ENCODE measurements around the gene DIP2C.

DIP2C gene

DNA sequence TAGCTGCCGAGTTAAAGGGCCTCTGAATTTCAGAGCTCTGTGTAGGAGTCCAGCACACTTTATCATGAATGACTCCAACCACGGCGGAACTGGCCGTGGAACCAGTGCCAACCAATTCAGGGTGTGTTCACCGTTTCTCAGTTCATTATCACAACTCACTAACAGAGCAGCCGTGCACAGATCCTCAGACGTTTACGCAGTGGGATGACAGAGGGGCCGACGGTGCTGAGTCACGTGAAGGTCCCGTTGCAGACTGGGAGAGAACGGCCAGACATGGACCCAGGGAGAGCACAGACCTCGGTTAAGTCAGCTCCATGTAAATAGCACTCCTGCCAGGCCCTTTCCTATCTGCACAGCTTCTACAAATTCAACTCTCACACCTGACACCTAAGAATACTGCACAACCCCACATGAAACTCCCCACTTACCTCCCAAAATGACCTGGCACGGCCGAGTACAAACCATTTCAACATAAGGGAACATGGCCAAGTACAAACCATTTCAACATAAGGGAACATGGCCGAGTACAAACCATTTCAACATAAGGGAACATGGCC, 95.5 kb downstream of the DIP2C start:
- H3K4me3 ChIP-seq (ENCODE audit: low read depth, low read length): no peak overlapping the region
- TF ChIP-seq, protein P1, sequence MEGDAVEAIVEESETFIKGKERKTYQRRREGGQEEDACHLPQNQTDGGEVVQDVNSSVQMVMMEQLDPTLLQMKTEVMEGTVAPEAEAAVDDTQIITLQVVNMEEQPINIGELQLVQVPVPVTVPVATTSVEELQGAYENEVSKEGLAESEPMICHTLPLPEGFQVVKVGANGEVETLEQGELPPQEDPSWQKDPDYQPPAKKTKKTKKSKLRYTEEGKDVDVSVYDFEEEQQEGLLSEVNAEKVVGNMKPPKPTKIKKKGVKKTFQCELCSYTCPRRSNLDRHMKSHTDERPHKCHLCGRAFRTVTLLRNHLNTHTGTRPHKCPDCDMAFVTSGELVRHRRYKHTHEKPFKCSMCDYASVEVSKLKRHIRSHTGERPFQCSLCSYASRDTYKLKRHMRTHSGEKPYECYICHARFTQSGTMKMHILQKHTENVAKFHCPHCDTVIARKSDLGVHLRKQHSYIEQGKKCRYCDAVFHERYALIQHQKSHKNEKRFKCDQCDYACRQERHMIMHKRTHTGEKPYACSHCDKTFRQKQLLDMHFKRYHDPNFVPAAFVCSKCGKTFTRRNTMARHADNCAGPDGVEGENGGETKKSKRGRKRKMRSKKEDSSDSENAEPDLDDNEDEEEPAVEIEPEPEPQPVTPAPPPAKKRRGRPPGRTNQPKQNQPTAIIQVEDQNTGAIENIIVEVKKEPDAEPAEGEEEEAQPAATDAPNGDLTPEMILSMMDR (IDR thresholded peaks at IDR 0.05; ENCODE audit: control insufficient read depth, extremely low read depth, insufficient read depth): no peak
- DNase-seq (ENCODE audit: low read depth): no peak

DNA sequence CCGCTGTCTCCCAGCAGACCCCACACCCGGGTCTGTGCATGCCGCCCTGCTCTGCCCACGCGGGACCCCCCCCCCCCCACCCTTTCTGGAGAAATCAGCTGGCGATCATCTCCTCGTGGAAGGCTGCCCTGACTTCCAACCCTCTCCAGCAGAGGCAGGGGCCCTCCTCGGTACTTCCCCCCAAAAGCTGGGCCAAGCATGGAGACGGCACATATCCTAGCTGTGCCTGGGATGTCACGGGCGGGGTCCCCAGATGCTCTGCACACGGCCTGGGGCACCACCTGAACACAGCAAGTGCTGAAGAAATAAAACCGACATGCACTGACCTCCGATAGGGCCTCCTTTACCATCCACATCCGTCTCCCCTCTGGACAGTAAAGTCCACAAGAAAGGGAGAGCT, 96.0 kb downstream of the DIP2C start:
- no peak overlapping the region for H3K4me3 ChIP-seq (ENCODE audit: low read depth, low read length)
- DNase-seq (ENCODE audit: low read depth): no peak
- TF ChIP-seq, protein P1 (IDR thresholded peaks at IDR 0.05; ENCODE audit: control insufficient read depth, extremely low read depth, insufficient read depth): no peak

DNA sequence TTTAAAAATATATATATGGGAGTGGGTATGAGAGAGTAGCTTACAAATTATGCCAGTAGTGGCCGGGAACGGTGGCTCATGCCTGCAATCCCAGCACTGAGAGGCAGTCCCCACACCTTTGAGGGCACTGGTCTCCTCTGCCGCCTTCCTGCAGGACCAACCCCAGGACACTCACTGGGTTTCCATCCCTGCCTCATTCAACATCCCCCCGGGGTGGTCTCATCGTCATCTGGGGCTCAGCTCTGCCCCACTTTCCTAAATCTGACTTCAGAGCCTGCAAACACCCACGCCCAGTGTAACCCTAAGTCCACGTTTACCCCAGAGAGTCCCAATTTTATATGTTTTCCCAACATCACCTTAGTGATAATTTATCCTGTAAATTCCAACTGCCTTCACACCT, 96.5 kb downstream of the DIP2C start:
- H3K4me3 ChIP-seq (ENCODE audit: low read depth, low read length): no peak overlapping the region
- TF ChIP-seq, protein P1 (IDR thresholded peaks at IDR 0.05; ENCODE audit: control insufficient read depth, extremely low read depth, insufficient read depth): no peak
- no peak for DNase-seq (ENCODE audit: low read depth)

DNA sequence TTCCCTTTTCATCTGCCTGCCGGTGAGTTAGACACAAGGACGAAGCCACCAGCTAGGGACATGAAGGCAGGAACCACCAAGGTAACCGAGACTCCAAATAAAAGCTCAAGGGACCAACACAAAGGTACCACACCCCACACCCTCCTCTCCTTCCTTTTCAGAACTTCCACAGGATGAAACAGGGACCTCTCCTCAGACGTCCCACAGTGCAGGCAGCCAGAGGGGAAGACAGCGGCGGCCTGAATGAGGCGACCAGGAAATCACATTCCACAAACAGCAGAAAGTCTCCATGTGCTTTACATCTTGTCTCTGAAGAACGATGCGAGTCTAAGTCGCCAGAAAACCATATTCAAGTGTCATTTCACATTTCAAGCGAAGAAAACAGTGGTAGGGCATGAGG, 97.8 kb downstream of the DIP2C start:
- TF ChIP-seq, protein P1 (IDR thresholded peaks at IDR 0.05; ENCODE audit: control insufficient read depth, extremely low read depth, insufficient read depth): no peak
- H3K4me3 ChIP-seq (ENCODE audit: low read depth, low read length): no peak overlapping the region
- DNase-seq (ENCODE audit: low read depth): no peak

DNA sequence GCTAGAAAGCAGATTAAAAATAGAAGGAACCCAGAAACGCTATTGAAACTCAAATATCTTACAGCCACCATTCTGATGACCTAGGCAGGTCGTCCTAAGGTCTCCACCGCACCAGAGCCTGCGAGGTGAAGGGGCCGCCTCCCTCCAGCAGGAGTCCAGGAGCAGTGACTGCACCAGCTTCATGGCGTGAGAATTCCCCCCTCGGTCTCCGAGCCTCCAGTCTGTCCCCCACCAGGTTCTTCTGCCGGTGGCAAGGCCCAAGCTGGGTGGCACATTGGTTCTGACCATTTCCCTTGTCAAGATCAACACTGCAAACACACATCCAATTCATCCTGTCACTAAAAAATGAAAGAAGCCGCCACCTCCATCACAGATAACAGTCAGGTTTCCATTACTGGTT, 98.7 kb downstream of the DIP2C start:
- TF ChIP-seq, protein P1 (IDR thresholded peaks at IDR 0.05; ENCODE audit: control insufficient read depth, extremely low read depth, insufficient read depth): no peak
- H3K4me3 ChIP-seq (ENCODE audit: low read depth, low read length): no peak overlapping the region
- no peak for DNase-seq (ENCODE audit: low read depth)

DNA sequence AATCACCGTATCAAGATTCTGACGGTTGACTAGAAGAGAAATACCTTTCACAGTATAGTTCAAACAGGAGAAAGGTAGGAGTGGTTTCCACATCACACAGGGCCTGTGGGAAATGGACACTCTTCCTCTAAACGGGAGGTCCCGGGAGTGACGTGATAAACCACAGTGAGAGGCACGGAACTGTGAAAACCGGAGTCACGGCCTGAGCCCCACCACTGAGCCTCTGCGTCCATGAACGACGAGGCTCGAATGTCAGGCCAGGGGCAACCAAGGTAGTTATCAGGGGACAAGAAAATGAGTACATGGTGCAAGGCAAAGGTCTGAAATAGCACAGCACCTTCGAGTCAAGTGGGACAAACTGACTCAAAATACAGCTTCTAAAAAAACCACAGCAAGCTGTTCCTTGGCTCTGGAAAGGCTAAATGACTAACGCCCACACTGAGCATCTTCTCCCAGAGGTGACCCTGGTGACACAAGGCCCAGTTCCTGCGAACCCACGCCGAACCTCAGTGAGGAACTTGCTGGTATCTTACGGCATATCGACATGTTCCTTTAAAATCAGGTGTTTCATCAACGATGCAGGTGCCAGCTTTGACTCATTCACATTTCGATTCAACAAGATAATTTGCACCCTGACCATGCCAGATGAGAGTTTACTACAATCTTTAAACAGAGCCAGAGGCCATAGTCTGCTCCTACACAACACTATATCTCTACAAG, 99.3 kb downstream of the DIP2C start:
- H3K4me3 ChIP-seq (ENCODE audit: low read depth, low read length): no peak overlapping the region
- no peak for DNase-seq (ENCODE audit: low read depth)
- TF ChIP-seq, protein P1 (IDR thresholded peaks at IDR 0.05; ENCODE audit: control insufficient read depth, extremely low read depth, insufficient read depth): no peak
